Measurements from ENCODE around the gene NPPC.
"Not testable (repeated sequence)": the region's sequence is repeated elsewhere in the genome, so short reads cannot be mapped to it uniquely, and the experiment has no call there.

Gene NPPC, protein sequence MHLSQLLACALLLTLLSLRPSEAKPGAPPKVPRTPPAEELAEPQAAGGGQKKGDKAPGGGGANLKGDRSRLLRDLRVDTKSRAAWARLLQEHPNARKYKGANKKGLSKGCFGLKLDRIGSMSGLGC

DNA sequence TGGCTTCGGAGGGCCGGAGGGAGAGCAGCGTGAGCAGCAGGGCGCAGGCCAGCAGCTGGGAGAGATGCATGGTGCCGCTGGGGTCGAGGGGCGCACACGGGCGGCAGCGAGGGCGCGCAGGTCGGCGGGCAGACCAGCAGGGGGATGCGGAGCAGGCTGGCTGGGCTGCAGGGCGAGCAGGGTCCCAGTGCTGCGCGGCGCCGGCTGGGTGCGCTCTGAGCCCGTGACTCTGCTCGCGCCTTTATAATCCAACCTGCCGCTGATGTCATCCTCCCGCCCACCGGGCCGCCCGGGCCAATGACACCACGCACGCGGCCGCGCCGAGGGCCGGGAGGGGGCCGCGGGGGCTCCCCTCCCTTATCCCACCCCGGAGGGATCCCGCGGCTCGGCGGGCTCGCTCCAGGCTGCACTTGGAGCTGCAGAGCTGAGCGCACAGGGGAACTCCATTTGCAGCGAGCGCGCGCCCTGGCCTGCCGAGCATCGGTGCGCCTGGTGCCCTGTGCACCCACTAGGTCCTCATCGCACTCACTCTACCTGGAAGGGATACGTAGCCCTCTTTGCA, at the start of gene NPPC:
Gene NPPC (minus strand): TSS at position 217 of the 562 bp plus-strand sequence. CDS start 147 bp downstream, at position 70.
- DNase-seq, result peak; percentile 63 to 92 (median 79)
- intact Hi-C loops (cut with DNase I), result loop anchor here (5.0 kb wide), 2 partner anchors 216 to 401 kb away; no protein-coding TSS in a partner anchor

DNA sequence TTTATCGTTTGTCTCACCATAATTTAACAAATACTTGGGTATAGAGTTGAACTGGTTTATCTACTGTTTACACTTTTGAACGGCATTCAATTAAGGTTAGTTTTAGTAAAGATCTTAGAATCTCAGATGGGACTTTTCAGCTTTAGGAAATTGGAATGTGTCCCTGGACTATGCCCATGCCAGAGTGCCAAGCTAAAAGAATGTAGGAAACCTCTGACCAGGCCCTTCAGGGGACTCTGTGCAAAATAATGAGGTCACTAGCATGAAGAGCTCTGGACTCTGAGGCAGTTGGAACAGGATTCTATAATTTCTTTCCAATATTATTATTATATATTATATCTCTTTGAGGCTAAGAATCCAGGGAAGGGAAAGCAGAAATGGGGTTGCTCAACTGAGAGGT, 48.8 kb upstream of the NPPC start:
- intact Hi-C loops (cut with DNase I), result no loop called here

DNA sequence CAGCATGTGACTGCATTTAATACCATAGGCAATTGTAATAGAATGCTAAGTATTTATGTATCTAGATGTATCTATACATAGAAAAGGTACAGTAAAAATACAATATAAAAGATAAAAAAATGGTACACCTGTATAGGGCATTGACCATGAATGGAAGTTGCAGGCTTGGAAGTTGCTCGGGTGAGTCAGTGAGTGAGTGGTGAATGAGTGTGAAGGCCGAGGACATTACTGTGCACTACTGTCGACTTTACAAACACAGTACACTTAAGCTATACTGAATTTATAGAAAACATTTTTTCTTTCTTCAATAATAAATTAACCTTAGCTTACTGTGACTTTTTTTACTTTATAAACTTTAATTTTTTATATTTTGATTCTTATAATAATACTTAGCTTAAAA, 44.3 kb upstream of the NPPC start:
- no peak for DNase-seq
- intact Hi-C loops (cut with DNase I), result no loop called here

More for the DNA sequence above, 48.8 kb upstream of the NPPC start:
- no peak for DNase-seq

DNA sequence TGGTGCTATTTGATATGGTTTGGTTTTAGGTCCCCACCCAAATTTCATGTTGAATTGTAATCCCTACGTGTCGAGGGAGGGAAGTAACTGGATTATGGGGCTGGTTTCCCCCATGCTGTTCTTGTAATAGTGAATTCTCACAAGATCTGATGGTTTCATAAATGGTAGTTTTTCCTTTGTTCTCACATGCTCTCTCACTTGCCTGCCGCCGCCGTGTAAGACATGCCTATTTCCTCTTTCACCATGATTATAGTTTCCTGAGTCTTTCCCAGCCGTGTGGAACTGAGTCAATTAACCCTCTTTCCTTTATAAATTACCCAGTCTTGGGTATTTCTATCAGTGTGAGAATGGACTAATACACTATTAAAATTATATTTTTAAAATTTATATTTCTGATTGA, 42.6 kb upstream of the NPPC start:
- no peak for DNase-seq
- intact Hi-C loops (cut with DNase I), result no loop called here

DNA sequence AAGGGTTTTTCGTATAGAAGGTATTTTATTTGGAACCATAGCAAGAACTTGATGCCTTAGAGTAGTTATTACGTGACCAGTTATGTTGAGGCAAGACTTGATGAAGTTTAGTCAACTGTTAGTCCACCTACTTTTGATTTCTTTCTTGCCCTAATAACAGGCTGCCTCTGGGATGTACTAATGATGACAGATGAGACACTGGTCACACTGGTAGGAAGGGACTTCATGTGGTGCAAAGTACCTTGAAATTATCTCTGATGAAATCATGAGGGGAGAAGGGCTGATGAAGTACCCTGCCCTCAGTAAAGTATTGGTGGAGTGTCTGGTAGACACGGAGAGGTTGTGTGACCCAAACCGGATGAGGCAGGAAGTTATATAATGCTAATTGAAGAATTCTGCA, 40.7 kb upstream of the NPPC start:
- intact Hi-C loops (cut with DNase I), result no loop called here

GRCh38 chr2:231965102-231965501, 38.9 kb upstream of the NPPC start:
- intact Hi-C loops (cut with DNase I), result no loop called here
- DNase-seq, result no peak

More for the DNA sequence above, 40.7 kb upstream of the NPPC start:
- no peak for DNase-seq

GRCh38 chr2:231961349-231962166, 35.4 kb upstream of the NPPC start, which contains the start of gene DIS3L2:
TSS of gene DIS3L2 (plus strand) at chr2:231961713. CDS start at chr2:232014928, 53,215 bp downstream.
- intact Hi-C loops (cut with DNase I), result no loop called here

DNA sequence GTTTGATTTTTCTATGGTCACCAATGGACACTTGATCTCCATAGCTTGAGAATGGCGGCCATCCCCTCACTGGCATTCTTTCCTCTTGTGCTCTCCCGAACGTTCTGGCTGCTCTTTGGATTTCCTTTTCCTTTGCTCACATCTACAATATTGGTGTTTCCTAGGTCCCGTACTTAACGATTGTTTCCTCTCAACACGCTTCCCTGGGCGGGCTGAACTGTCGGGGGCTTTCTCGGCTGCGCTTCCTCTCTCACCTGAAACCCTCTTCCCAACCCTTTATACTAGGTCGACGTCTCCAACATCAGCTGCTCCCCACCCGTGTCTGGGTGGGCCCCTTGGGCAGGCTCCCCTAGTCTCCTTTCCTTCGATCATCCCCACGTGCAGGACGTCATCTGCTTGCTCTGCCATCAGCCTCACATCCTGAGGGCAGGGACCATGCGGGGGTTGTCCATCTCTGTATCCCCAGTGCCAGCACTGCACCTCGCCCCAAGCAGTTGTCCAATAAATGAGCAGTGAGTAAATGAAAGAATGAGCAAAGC, 34.7 kb upstream of the NPPC start:
- intact Hi-C loops (cut with DNase I), result no loop called here
- no peak for DNase-seq

More at GRCh38 chr2:231961349-231962166, 35.4 kb upstream of the NPPC start, which contains the start of gene DIS3L2:
- DNase-seq, result peak; percentile 73 to 94 (median 88)

DNA sequence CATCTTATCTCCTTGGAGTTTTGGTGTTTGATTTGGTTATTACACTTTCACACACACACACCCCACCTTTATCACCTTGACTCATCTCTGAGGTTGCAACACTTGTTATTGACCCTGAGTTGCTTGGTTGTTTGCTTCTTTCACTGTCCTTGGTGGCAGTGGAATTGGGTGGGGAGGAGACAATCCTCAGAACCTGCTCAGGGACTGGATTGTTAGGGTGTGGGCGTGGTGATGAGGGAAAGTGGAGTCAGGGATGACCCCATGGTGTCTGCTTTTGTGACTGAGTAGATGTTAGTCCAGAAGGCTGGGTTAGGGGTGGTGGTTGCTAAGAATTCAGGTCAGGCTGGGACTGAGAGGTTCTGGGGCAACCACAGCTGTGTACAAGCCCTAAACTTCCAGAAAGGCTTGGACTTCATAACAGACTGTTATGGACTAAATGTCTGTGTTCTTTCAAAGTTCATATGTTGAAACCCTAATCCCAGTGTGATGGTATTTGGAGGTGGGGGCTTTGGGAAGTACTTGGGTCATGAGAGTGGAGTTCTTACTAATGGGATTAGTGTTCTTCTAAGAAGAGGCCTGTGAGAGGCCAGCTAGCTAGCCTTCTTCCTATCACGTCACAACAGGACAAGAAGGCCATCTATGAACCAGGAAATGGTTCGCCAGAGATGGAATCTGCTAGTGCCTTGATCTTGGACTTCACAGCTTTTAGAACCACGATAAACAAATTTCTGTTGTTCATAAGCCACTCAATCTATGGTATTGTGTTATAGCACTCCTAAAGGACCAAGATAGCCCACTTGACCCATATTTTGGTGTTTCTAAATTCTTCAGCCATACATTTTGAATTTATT, 31.9 kb upstream of the NPPC start:
- no peak for DNase-seq

DNA sequence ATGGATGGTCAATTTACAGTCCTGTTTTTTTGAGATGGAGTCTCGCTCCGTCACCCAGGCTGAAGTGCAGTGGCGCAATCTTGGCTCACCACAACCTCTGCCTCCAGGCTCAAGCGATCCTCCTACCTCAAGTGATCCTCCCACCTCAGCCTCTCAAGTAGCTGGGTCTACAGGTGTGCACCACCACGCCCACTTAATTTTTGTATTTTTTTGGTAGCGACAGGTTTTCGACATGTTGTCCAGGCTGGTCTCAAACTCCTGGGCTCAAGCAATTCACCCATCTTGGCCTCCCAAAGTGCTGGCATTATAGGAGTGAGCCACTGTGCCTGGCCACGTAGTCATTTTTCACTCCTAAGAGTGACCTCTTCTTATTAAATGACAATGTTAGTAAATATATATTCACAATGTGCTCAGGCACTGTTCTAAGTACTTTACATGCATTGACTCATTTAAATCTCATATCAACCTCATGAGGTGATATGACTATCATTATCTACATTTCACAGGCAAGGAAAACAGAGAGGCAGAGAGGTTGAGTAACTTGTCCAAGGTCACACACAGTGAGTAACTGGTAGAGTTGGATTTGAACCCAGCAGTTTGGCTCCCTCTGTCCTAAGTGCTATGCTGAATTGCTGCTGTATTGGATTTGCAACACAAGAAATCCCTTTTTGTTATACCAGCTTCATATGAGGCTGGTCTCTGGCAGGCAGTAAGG, 29.7 kb upstream of the NPPC start:
- DNase-seq, result no peak
- intact Hi-C loops (cut with DNase I), result no loop called here

More for the DNA sequence above, 31.9 kb upstream of the NPPC start:
- intact Hi-C loops (cut with DNase I), result no loop called here

DNA sequence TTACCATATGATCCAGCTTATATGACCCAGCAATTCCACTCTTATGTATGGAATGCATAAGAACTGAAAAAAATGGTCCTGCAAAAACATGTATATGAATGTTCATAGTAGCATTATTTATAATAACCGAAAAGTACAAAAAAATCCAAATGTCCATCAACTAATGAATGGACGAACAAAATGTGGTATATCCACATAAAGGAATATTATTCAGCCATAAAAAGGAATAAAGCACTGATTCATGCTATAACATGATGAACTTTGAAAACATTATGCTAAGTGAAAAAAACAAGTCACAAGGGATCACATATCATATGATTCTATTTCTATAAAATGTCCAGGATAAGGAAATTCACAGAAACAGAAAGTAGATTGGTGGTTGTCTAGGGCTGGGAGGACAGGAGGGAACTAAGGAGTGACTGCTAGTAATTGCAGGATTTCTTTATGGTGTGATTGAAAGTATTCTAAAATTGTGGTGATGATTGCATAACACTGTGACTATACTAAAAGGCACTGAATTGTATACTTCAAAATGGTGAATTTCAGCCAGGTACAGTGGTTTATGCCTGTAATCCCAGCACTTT, 25.3 kb upstream of the NPPC start:
- intact Hi-C loops (cut with DNase I), result no loop called here
- no peak for DNase-seq

DNA sequence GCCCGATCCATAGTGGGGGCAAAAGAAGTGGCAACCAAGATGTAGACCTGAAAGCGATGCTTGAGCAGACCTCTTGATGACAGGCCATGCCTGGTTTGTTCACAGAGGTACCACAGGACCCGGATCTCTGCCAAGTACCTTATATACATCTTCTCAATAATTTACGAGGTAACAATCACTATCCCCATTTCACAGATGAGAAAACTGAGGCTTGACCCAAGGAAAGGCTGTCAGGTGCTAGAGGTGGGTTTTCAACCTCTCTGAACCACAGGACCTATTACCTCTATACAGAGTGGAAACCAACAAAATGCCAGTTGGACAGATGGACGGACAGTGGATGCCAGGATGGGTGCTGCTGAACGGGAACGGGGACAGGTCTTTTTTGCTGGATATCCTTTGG, 21.5 kb upstream of the NPPC start:
- intact Hi-C loops (cut with DNase I), result no loop called here
- peak in 1 of 42 donors; percentile 8 for DNase-seq

DNA sequence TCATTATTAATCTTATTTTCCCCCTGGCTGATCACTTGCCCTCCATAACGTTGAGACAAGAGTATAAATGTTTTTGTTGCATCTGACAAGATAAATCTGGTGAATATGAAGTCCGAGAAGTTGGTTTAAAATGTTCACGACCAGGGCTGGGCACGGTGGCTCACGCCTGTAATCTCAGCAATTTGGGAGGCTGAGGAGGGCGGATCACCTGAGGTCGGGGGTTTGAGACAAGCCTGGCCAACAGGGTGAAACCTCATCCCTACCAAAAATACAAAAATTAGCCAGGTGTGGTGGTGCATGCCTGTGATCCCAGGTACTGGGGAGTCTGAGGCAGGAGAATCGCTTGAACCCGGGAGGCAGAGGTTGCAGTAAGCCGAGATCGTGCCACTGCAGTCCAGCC, 20.9 kb upstream of the NPPC start:
- DNase-seq, result peak in 1 of 42 donors; percentile 13
- intact Hi-C loops (cut with DNase I), result not testable (repeated sequence)

- intact Hi-C loops (cut with DNase I), result no loop called here
Observed at GRCh38 chr2:231946241-231946814, 20.1 kb upstream of the NPPC start.

GRCh38 chr2:231942180-231942579, 16.0 kb upstream of the NPPC start:
- intact Hi-C loops (cut with DNase I), result no loop called here
- DNase-seq, result no peak

More at GRCh38 chr2:231946241-231946814, 20.1 kb upstream of the NPPC start:
- no peak for DNase-seq

GRCh38 chr2:231941673-231942072, 15.5 kb upstream of the NPPC start:
- intact Hi-C loops (cut with DNase I), result no loop called here
- DNase-seq, result peak in 4 of 42 donors; percentile 7 to 24 (median 18)

- DNase-seq, result peak in 1 of 42 donors; percentile 22
- intact Hi-C loops (cut with DNase I), result no loop called here
Observed at GRCh38 chr2:231940795-231941194, 14.6 kb upstream of the NPPC start.

Measured in head of caudate nucleus (tissue), 42 donors.